ENCODE measurements around the gene KRTAP3-1. TPM values are rescaled to one million over a fixed set of nuclear protein-coding genes. Genes with fewer than 3 reads are reported as not detected.
A peak's percentile ranks its signal among the peaks of the same experiment; 100 is the strongest.

Gene KRTAP3-1
- polyA plus RNA-seq, 2 of the 4 experiments (the other 2 are of a cell fraction), result not detected

DNA sequence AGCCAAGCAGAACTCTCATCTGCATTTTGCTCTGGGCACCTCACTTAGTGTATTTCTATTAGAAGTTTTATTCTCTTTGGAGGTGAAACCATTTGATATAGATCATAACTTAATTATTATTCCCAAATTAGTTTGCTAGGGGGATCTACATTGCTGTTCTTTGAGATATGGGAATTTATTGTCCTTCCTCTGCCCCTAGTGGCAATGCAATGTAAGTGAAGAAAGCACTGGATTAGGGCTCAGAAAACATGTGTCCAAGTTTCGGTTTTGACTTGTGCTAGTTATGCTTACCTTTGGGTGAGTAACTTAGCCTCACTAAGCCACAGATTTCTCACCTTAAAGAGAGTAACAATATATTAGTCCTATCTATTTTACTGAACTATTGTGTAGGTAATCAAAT lies 45.1 kb downstream of the KRTAP3-1 start:
- 78% methylated on average over 1 of the region's 1 CpG for WGBS (ENCODE audit: missing lambda C conversion rate)
- TF ChIP-seq, protein P1, sequence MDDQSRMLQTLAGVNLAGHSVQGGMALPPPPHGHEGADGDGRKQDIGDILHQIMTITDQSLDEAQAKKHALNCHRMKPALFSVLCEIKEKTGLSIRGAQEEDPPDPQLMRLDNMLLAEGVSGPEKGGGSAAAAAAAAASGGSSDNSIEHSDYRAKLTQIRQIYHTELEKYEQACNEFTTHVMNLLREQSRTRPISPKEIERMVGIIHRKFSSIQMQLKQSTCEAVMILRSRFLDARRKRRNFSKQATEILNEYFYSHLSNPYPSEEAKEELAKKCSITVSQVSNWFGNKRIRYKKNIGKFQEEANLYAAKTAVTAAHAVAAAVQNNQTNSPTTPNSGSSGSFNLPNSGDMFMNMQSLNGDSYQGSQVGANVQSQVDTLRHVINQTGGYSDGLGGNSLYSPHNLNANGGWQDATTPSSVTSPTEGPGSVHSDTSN (IDR thresholded peaks at IDR 0.05), result no peak
- TF ChIP-seq FOXS1 (CRISPR knock-in tag; IDR thresholded peaks at IDR 0.05) (no peak), CTCF (IDR thresholded peaks at IDR 0.05) (peak; percentile 45), FOSL2 (IDR thresholded peaks at IDR 0.05) (no peak), FOSL2 (CRISPR knock-in tag; IDR thresholded peaks at IDR 0.05) (no peak), RAD21 (conservative IDR thresholded peaks at IDR 0.05 in 1 of 2, IDR thresholded peaks at IDR 0.05 in 1 of 2) (peak; percentile 17 to 49; a peak in 2 of 5 replicates), ZFP36 (IDR thresholded peaks at IDR 0.05; ENCODE audit: borderline replicate concordance, partially characterized antibody) (no peak), RARB (CRISPR knock-in tag; IDR thresholded peaks at IDR 0.05) (no peak), TP53 (CRISPR knock-in tag; IDR thresholded peaks at IDR 0.05) (no peak), RFX5 (IDR thresholded peaks at IDR 0.05) (no peak), RNF2 (IDR thresholded peaks at IDR 0.05; ENCODE audit: borderline replicate concordance, low read depth) (no peak), ZNF302 (CRISPR knock-in tag; IDR thresholded peaks at IDR 0.05) (no peak), SREBF2 (IDR thresholded peaks at IDR 0.05) (no peak), JUN (IDR thresholded peaks at IDR 0.05) (no peak), HMGXB4 (CRISPR knock-in tag; IDR thresholded peaks at IDR 0.05; ENCODE audit: borderline replicate concordance) (no peak), EHMT2 (IDR thresholded peaks at IDR 0.05; ENCODE audit: low read depth) (no peak), TFCP2L1 (CRISPR knock-in tag; IDR thresholded peaks at IDR 0.05) (no peak), ZC3H11A (IDR thresholded peaks at IDR 0.05) (no peak), CHD2 (IDR thresholded peaks at IDR 0.05; ENCODE audit: low read length, partially characterized antibody) (no peak), HOXA7 (CRISPR knock-in tag; IDR thresholded peaks at IDR 0.05) (no peak), SMC3 (IDR thresholded peaks at IDR 0.05) (peak; percentile 9; the same call in 1 of the 3 replicates)
- Histone ChIP-seq H3K4me2 (no peak overlapping the region), H3K27ac (no peak overlapping the region), H3K4me3 (no peak overlapping the region), H3K4me1 (no peaks in the 10 kb centered on the region), H3K9me3 (no peaks in the 10 kb centered on the region)
- ChIA-PET CTCF (interaction anchor here (0.7 to 1.8 kb wide), 14 partner anchors 9 to 587 kb away, joined by 3 to 8 read pairs (median 5); partner anchors contain the start of gene KRT40), POLR2A (interaction anchor here (0.5 kb wide), 1 partner anchor 712 kb away, joined by 5 read pairs; no protein-coding TSS in a partner anchor)
- FAIRE-seq (peak; percentile 84), DNase-seq (ENCODE audit: low read depth in 1 of 2, low spot score in 1 of 2) (peak; percentile 37 to 46), ATAC-seq (peak; percentile 68 to 79; a peak in 5 of 6 replicates)

- H3K9me3 ChIP-seq, result no peaks in the 10 kb centered on the region
- ATAC-seq (no peak), FAIRE-seq (no peak), DNase-seq (ENCODE audit: low read depth in 1 of 2, low spot score in 1 of 2) (no peak)
- H3K4me2 ChIP-seq, result no peak overlapping the region
- ChIA-PET CTCF (interaction anchor here (1.1 to 1.8 kb wide), 6 partner anchors 11 to 587 kb away, joined by 3 to 6 read pairs (median 4); no protein-coding TSS in a partner anchor), POLR2A (no interaction called here)
- H3K4me1 ChIP-seq, result peaks cover 12% of the 10 kb centered on the region
- H3K4me3 ChIP-seq, result no peak overlapping the region
- no peak for TF ChIP-seq KDM5A (IDR thresholded peaks at IDR 0.05)
- peak; percentile 73 for TF ChIP-seq MAFK (IDR thresholded peaks at IDR 0.05; ENCODE audit: partially characterized antibody)
- no peak overlapping the region for H3K27ac ChIP-seq
- WGBS (ENCODE audit: missing lambda C conversion rate), result 90% methylated on average over 4 of the region's 4 CpGs
Observed at GRCh38 chr17:40962059-40962561, 46.8 kb downstream of the KRTAP3-1 start.
